HG03175 (cell line): ENCODE results near the gene TBC1D9.
"Not testable (repeated sequence)": the region's sequence is repeated elsewhere in the genome, so short reads cannot be mapped to it uniquely, and the experiment has no call there.

ENCODE experiments used
- ATAC-seq: cut with Tn5 transposase; IDR thresholded peaks from one replicate; pipeline ENCODE4 v1.9.1; 2021; ENCODE audit warnings: mild to moderate bottlenecking, moderate library complexity; ENCODE audit not compliant: unreplicated experiment

The TBC1D9 gene

DNA sequence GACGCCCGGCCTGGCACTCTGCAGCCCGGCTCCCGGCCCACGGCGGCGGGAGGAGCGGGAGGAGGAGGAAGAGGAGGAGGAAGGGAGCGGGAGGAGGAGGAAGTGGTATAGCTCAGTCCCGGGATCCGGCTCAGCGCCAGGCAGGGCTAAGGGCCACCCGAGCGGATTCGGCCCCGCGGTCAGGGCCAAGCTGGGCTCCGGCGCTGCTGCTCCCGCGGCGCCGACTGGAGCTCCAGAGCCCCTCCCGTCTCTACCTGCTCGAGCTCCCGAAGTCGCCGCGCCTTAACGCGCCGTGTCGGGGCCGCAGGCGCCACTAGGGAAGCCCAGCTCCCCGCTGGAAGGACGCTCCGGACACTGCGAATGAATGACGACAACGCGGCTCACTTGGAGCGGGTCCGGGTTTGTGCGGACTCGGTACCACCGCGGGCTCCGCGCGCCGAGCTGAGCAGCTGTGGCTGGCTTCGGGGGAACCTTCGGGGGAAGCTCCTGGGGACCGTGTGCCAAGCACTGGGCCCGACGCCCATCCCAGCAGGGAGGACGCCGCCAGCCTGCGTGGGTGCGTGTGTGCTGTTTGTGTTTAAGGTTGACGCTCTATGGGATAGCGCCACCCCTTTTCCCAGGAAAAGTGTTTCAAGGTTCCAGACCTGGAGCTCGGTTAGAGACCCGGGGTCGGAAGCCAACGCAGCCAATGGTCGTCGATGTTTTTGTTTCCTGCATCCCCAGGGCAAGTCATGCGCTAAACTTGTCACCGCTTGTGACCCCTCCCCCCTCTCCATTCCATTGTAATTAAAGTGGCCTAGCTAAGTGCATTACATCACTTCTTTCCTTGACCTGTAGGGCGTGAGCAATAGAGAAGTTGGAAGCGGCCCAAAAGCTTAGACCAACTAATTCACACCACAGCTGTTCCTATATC is at the start of gene TBC1D9:
TSS of gene TBC1D9 (minus strand) at position 67 of the 913 bp plus-strand sequence. CDS start 340 bp downstream, outside the sequence.
- peak; percentile 36 for ATAC-seq

DNA sequence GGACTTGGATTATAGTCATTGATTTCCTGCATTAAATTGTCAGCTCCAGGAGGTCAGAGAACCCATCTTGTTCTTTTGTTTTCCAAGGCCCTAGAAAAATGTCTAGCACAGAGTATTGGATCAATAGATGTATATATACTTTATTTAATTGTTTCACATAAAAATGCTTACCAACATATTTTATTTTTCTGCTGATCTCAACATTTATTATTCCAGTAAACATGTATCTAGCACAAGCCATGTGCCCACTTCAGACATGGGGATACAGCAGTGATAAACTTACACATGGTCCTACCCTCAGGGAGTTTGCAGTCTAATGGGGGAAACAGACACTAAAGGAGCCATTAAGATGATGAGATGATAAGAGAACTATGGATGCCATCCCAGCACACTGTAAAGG is 49.1 kb upstream of the TBC1D9 start:
- no peak for ATAC-seq

DNA sequence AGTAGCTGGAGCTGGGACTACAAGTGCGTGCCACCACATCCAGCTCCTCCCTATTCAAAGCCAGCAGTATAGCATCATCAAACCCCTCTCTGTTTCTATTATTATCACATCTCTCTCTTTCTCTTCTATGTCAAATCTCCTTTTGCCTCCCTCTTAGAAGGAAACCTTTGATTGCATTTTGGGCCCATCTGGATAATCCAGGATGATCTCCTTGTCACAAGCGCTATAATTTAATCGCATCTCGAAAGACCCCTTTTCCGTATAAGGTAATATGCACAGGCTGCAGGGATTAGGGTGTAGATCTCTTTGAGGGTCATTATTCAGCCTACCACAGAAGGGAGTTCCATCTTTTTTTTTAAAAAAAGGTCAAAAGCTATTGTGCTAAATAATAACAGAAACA is 46.4 kb upstream of the TBC1D9 start:
- no peak for ATAC-seq

- no peak for ATAC-seq
These were observed 44.5 kb upstream of the TBC1D9 start for GRCh38 chr4:140800666-140801065.

- peak; percentile 36 for ATAC-seq
These were observed 43.6 kb upstream of the TBC1D9 start for GRCh38 chr4:140799686-140800225.

GRCh38 chr4:140793291-140793690 is 37.1 kb upstream of the TBC1D9 start:
- ATAC-seq: no peak

DNA sequence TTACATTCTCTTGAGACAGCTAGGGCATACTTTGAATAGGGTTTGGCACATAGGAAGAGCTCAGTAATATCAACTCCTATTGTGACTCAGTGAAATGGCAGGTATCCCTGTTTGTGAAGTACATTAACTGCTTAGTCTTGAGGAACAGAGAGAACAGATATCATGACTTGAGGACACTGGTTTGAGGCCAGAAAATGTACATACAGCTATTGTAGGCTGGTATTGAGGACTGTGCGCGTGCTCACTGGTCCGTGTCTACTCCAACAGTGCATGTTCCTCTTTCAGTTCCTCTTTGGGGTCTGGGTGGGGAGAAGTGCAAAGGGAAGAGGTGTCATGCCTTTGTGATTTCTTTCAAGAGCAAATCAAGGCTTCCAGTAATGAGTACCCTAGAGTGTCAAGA is 34.6 kb upstream of the TBC1D9 start:
- peak; percentile 93 for ATAC-seq

DNA sequence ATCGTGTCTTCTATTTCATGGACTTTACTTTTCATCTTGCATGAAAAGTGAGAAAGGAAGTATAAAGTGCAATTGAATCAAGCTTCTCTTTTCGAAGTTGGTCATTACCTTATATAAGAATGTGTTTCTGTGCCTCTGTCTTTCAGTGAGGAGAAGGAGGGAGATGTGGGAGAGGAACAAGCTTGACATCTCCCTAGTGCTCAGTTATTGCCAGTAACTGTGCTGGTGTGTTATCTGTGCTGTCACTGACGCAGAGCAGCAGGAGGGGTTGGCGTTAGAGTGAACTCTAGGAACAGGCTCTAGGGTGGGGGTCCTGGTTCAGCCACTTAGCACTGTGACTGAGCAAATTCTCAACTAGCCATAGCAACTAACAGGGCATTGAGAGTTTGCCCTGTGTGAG is 34.0 kb upstream of the TBC1D9 start:
- ATAC-seq: peak; percentile 19

GRCh38 chr4:140789759-140790158 is 33.6 kb upstream of the TBC1D9 start:
- ATAC-seq: peak; percentile 19

DNA sequence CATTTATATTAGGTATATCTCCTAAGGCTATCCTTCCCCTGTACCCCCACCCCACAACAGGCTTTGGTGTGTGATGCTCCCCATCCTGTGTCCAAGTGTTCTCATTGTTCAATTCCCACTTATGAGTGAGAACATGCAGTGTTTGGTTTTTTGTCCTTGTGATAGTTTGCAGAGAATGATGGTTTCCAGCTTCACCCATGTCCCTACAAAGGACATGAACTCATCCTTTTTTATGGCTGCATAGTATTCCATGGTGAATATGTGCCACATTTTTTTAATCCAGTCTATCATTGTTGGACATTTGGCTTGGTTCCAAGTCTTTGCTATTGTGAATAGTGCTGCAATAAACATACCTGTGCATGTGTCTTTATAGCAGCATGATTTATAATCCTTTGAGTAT is 26.6 kb upstream of the TBC1D9 start:
- not testable (repeated sequence) for ATAC-seq

- no peak for ATAC-seq
These were observed 25.4 kb upstream of the TBC1D9 start for GRCh38 chr4:140781596-140781995.

DNA sequence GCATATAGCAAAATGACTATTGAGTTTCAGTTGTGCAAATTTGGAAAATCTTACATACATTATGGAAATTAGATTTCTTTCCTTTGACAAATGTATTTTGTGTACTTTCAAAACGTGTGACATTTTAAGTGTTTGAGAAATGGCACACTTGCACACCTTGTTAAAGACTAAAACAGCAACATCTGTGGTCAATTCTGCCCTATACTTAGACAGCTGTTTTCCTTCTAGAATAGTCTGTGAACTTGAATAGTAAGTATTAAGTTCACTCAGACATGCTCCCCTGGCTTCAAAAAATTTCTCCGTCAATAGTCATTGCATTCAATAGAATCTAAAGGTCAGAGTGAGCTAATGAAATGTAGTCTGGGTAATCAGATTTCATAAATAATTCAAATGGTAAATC is 21.7 kb upstream of the TBC1D9 start:
- ATAC-seq: no peak

DNA sequence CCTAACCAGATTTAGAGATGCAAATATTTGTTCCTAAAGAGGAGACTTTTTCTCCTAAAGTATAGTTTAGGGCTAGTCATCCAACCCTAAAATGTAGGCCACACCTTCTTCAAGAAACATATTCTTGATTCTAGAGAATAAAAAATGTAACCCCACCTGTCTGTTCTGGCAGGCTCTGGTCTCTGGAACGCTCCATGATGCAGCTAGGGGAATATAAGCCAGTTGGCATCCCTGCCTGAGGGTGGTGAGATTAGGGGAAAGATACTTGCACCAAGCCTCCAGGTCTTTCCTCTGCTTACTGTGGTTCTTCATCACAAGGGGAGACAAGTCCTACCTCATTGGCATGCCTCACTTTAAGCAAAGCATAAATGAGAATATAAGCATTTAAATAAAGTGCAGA is 21.2 kb upstream of the TBC1D9 start:
- no peak for ATAC-seq

GRCh38 chr4:140776556-140776955 is 20.4 kb upstream of the TBC1D9 start:
- ATAC-seq: no peak

GRCh38 chr4:140774956-140775355 is 18.8 kb upstream of the TBC1D9 start:
- no peak for ATAC-seq

DNA sequence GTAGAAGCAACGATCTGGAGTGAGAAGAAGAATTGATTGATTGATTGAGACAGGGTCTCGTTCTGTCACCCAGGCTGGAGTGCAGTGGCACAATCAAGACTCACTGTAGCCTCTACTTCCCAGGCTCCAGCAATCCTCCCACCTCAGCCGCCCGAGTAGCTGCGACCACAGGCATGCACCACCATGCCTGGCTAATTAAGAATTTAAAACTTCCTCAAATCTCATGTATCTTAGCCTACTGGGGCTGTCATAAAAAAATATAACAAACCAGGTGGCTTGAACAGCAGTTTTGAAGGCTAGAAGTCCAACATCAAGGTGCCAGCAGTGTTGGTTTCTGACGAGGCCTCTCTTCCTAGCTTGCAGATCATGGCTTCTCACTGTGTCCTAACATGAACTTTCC is 18.3 kb upstream of the TBC1D9 start:
- no peak for ATAC-seq

- ATAC-seq: no peak
These were observed 13.0 kb upstream of the TBC1D9 start for GRCh38 chr4:140769209-140769608.

DNA sequence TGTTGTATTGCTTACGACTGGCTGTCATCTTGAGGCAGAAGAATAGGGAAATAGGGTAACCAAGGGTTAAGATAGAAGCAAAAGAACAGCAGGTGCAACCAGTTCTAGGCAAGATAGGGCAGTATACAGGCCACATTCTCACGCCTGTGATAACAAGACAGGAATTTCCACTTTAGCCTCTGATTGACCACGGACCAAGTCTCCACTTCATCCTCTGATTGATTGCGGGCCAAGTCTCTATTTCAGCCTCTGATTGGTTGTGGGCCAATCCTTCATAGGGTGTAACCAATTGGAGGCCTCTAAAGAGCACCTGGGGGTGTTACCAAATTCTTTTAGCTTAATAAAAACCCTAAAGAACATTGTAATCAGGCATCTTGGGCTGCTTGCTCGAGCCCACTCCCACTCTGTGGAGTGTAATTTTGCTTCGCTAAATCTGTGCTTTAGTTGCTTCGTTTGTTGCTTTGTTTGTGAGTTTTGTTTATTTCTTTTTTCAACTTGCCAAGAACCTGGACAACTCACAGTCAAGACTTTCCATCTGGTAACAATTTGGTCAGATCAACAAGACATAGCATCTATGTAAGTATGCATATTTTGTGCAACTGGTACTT is 8.7 kb upstream of the TBC1D9 start:
- ATAC-seq: no peak

DNA sequence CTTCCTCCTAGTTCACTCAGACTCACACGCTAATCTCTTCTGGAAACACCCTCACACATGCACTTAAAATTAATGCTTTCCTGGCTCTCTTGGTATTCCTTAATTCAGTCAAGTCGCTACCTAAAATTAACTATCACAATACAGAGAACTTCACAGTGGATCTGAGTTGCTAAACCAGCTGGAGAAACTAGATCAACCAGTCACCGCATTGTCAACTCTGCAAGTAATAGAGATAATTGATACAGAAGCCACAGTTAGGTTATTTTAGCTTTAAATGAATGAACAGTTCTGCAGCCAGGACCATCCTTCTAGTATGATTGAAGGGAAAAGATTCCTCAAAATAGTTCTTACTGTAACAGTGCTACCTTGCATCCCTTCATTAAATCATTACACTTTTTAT is 6.0 kb upstream of the TBC1D9 start:
- no peak for ATAC-seq

GRCh38 chr4:140757232-140757630 is 1.0 kb upstream of the TBC1D9 start:
- no peak for ATAC-seq

DNA sequence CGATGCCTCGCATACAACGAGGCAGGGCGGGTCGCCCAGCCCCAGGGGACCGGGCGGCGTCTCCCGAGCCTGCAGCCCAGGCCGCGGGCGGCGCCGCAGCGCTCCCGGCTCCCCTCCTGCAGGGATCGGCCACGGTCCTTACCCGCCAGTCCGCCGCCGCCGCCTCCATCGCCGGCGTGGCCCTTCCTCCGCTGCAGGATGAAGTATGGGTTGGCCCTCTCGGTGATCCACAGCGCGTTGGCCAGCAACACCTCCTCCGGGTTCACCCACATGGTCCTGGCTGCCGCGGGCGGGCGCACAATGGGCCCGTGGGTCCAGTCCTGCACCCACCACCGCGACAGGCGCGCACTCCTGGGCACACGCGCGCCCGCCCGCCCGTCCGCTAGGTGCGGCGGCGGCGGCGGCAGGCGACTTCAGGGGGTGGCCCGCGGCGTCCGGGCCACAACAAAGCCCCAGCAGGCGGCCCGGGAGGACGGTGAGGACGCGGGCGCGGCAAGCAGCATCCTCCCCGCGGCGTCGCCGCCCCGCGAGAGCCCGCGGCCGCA is 339 bp downstream of the TBC1D9 start:
- peak; percentile 58 for ATAC-seq
